Lung (tissue), 12 donors: ENCODE results near the gene RIPK4. TPM values are rescaled to one million over a fixed set of nuclear protein-coding genes. Genes with fewer than 3 reads are reported as not detected.

Experiments used
- ATAC-seq: fragments of 200-7000 bp; cut with Tn5 transposase; one replicate; pipeline ENCODE4 v1.9.1; 2020; ENCODE audit warnings: moderate number of reproducible peaks; ENCODE audit not compliant: insufficient read depth, low FRiP score
- DNase-seq, 3 donors: peaks; one replicate each; pipeline ENCODE4 v3.0.0-alpha.2; 2013 to 2017
- H3K27ac ChIP-seq, 2 donors: one replicate each; pipeline ENCODE4 v1.5.1; 2013; ENCODE audit warnings: mild to moderate bottlenecking in 2 of 2, moderate library complexity in 2 of 2, control low read depth in 1 of 2, inconsistent platforms in 1 of 2, low read depth in 1 of 2, low read length in 1 of 2
- H3K27me3 ChIP-seq, 3 donors: one replicate each; pipeline ENCODE4 v1.5.1; 2013; ENCODE audit warnings: low read length in 2 of 3; ENCODE audit not compliant: control insufficient read depth in 3 of 3, insufficient read depth in 3 of 3
- H3K36me3 ChIP-seq, 4 donors: one replicate each; pipeline ENCODE4 v1.5.1; 2013; ENCODE audit warnings: low read length in 4 of 4, mild to moderate bottlenecking in 1 of 4, moderate library complexity in 1 of 4; ENCODE audit not compliant: control insufficient read depth in 4 of 4, insufficient read depth in 4 of 4
- H3K4me1 ChIP-seq, 5 donors: one replicate each; pipeline ENCODE4 v1.5.1; 2013; ENCODE audit warnings: low read length in 5 of 5, mild to moderate bottlenecking in 2 of 5, moderate library complexity in 1 of 5; ENCODE audit not compliant: control insufficient read depth in 5 of 5, insufficient read depth in 5 of 5
- H3K4me3 ChIP-seq: one replicate; pipeline ENCODE4 v1.5.1; 2013; ENCODE audit warnings: mild to moderate bottlenecking, control low read depth, moderate library complexity
- H3K9ac ChIP-seq, 2 donors: one replicate each; pipeline ENCODE4 v1.5.1; 2013; ENCODE audit warnings: low read length in 2 of 2, control low read depth in 1 of 2; ENCODE audit not compliant: insufficient read depth in 1 of 2
- H3K9me3 ChIP-seq, 4 donors: one replicate each; pipeline ENCODE4 v1.5.1; 2013; ENCODE audit warnings: low read length in 3 of 4, mild to moderate bottlenecking in 1 of 4, moderate library complexity in 1 of 4; ENCODE audit not compliant: control insufficient read depth in 4 of 4, insufficient read depth in 3 of 4
- WGBS, 2 donors: extraction: QIAGEN DNeasy Blood & Tissue Kit; methylation state at CpG; one replicate each; pipeline ENCODE4 v1.1.7; 2013; 5-methylcytosine and 5-hydroxymethylcytosine counted together
- polyA plus RNA-seq, 2 donors: library from polyadenylated mRNA; stranded (reverse); fragments of 200-250 nt; gene quantifications; one replicate each; pipeline ENCODE4 v1.2.1, GENCODE V29; 2013
- total RNA-seq, 2 donors: library from RNA; depleted of rRNA in 1 of 2; stranded (reverse); fragments of >200 nt in 1 of 2; gene quantifications; one replicate each; pipeline ENCODE4 v1.2.1, GENCODE V29; 2014 to 2021
- TF ChIP-seq, protein P1 (sequence below): IDR thresholded peaks from 2 replicates; pipeline ENCODE4 v1.5.1; 2012; ENCODE audit warnings: mild to moderate bottlenecking; ENCODE audit errors: control extremely low read depth, extremely low read depth
- donor health status: control.
- donor health status: control.
- donor health status: Bipolar disorder and iron deficiency.
- donor health status: healthy.
- donor health status: DM: yes; HTN: yes; CAD: no.

Gene RIPK4
- total and polyA plus RNA-seq, 4 donors = 5.0 to 21.6 (median 9.1) TPM

DNA sequence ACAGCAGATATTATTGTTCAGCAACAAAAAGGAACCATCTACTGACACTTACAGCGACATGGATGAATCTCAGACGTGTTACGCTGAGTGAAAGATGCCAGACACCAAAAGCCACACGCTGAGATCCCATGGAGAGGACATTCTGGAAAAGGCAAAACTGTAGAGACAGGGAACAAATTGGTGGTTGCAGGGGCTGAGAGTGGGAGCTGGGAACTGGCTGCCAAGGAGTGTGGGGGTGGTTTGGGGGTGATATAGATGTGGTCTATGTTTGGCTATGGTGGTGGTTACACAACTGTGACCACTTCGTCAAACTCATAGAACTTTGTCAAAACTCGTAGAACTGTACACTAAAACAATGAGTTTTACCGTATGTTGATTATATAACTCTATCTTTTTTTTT, 57.7 kb downstream of the RIPK4 start:
- ATAC-seq (no peak), DNase-seq (no peak)
- Histone ChIP-seq H3K4me3 (no peak overlapping the region), H3K36me3 (no peaks in the 10 kb centered on the region), H3K27me3 (peaks cover 0 to 34% (median 13%) of the 10 kb centered on the region in 3 donors), H3K27ac (no peak overlapping the region), H3K4me1 (peaks cover 0 to 3% (median 0%) of the 10 kb centered on the region in 5 donors), H3K9me3 (peaks cover 0 to 5% (median 0%) of the 10 kb centered on the region in 4 donors), H3K9ac (no peak overlapping the region)
- 76% methylated on average over 7 of the region's 7 CpGs for WGBS, 2 donors
- TF ChIP-seq, protein P1, sequence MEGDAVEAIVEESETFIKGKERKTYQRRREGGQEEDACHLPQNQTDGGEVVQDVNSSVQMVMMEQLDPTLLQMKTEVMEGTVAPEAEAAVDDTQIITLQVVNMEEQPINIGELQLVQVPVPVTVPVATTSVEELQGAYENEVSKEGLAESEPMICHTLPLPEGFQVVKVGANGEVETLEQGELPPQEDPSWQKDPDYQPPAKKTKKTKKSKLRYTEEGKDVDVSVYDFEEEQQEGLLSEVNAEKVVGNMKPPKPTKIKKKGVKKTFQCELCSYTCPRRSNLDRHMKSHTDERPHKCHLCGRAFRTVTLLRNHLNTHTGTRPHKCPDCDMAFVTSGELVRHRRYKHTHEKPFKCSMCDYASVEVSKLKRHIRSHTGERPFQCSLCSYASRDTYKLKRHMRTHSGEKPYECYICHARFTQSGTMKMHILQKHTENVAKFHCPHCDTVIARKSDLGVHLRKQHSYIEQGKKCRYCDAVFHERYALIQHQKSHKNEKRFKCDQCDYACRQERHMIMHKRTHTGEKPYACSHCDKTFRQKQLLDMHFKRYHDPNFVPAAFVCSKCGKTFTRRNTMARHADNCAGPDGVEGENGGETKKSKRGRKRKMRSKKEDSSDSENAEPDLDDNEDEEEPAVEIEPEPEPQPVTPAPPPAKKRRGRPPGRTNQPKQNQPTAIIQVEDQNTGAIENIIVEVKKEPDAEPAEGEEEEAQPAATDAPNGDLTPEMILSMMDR = no peak

DNA sequence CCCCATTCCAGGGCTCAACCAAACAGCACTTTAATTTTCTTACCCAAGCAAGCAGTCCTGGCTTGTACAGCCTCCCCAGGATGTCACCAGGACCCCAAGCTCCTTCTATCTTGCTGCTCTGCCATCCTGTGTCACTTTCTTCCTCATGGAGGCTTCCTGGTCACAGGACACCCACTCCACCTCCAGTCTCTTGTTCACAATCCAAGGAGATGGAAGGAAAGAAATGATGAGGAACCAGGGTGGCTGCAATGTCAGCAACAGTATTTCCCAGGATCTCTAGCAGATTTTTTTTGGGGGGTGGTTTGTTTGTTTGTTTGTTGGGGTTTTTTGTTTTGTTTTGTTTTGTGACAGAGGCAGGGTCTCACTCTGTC, 58.9 kb downstream of the RIPK4 start:
- Histone ChIP-seq H3K36me3 (no peaks in the 10 kb centered on the region), H3K27ac (no peak overlapping the region), H3K27me3 (peaks cover 0 to 23% (median 9%) of the 10 kb centered on the region in 3 donors), H3K4me1 (peaks cover 0 to 2% (median 0%) of the 10 kb centered on the region in 5 donors), H3K9ac (no peak overlapping the region), H3K4me3 (no peak overlapping the region), H3K9me3 (peaks cover 0 to 2% (median 0%) of the 10 kb centered on the region in 4 donors)
- no peak for DNase-seq
- TF ChIP-seq, protein P1 = no peak
- ATAC-seq = no peak

DNA sequence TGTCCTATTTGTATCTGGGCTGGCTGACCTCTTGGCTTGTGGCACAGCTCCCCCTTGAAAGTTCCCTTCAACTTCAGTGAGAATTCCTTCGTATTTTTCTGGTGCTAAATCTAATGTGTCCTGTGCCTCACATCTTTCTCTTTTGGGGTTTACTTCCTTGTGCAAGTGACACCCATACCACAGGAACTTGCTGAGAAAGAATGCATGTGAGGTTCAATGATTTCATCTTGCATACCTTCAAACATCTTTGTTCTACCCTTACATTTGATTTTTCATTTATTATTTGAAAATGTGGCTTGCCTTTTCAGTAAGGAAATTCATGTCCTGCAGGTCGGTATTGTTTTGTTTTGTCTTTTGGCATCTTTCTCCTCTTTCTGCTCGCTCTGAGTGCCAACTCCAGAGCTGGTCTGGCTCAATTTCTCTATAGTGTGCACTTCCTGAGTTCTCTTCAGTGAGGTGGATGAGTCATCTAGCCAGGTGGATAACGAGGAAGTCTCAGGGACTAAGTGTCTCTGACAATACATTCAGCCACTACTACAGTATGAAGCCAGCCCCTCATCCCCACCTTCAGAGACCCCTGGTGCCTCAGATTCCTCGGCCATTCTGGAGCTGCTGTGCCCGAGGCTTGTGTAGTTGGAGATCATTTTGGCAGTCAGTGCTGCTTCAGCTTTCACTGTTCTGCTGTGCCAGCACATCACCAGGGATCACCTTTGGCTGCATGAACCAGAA, 59.5 kb downstream of the RIPK4 start:
- no peak for DNase-seq
- TF ChIP-seq, protein P1 = no peak
- Histone ChIP-seq H3K4me3 (no peak overlapping the region), H3K27me3 (peaks cover 0 to 17% (median 5%) of the 10 kb centered on the region in 3 donors), H3K36me3 (no peaks in the 10 kb centered on the region), H3K9me3 (peaks cover 0 to 2% (median 0%) of the 10 kb centered on the region in 4 donors), H3K9ac (no peak overlapping the region), H3K4me1 (peaks cover 0 to 2% (median 0%) of the 10 kb centered on the region in 5 donors), H3K27ac (no peak overlapping the region)
- WGBS, 2 donors = 44 to 59% methylated on average over 6 of the region's 6 CpGs
- no peak for ATAC-seq

DNA sequence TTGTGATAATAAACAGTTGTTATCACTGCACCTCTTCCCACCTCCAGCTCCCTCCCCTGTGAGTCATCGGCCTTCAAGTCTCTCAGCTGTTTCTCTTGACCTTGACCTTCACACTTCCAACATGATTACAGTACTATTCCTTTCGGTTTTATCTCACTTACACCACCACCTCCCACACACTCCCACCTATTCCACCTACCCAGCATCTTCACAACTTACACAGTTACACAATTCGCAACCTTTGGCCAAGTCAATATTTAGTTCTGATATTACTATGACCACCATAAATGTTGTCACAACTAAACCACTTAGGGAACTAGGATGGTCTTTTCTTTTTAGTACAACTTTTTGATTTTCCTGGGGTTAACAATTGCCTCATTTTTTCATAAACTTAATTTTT, 60.2 kb downstream of the RIPK4 start:
- TF ChIP-seq, protein P1 = no peak
- WGBS, 2 donors = 43 to 74% methylated on average over 3 of the region's 3 CpGs
- Histone ChIP-seq H3K9ac (no peak overlapping the region), H3K36me3 (no peaks in the 10 kb centered on the region), H3K27me3 (peaks cover 0 to 10% (median 2%) of the 10 kb centered on the region in 3 donors), H3K9me3 (peaks cover 0 to 1% (median 0%) of the 10 kb centered on the region in 4 donors), H3K4me3 (no peak overlapping the region), H3K27ac (no peak overlapping the region), H3K4me1 (peaks cover 0 to 2% (median 0%) of the 10 kb centered on the region in 5 donors)
- ATAC-seq = no peak
- DNase-seq = no peak
